Activated CD4-positive, CD25-positive, alpha-beta regulatory T cell treated with anti-CD3 and anti-CD28 coated beads, Interleukin-2, amount 50 U/mL, for 24 hours (primary cell): Measurements from ENCODE around the gene MTUS2.
"Not testable (repeated sequence)": the region's sequence is repeated elsewhere in the genome, so short reads cannot be mapped to it uniquely, and the experiment has no call there.

Experiments used
- ATAC-seq, 2 donors: fragments of 150-1000 bp; cut with Tn5 transposase; one replicate each; pipeline ENCODE4 v1.10.0; 2021; ENCODE audit warnings: mild to moderate bottlenecking in 1 of 2, moderate library complexity in 1 of 2

Gene MTUS2

GRCh38 chr13:28964052-28964451 is 143.9 kb downstream of the MTUS2 start:
- ATAC-seq = no peak

DNA sequence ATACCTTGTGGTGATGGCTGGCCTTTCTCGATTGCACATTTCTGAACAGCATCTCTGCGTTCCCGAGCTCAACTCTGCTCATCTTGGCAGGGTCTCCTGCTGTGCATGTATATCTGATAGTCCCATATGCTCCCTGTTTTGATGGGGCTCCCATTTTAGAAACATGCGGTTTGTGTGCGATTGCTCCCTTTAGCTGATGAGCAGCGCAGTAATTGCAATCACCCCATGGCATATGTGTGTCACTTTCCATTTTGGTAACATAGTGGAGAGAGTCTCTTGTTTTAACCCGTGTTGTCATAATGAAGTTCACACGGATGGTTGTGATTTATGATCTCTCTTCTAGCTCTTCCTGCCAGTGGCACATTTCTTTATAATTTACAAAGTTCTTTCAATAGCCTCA is 144.7 kb downstream of the MTUS2 start:
- ATAC-seq = no peak

GRCh38 chr13:28967029-28967915 is 147.1 kb downstream of the MTUS2 start:
- ATAC-seq = no peak

GRCh38 chr13:28976195-28976594 is 156.1 kb downstream of the MTUS2 start:
- ATAC-seq = no peak

- ATAC-seq = no peak
Observed at GRCh38 chr13:28976636-28977035, 156.5 kb downstream of the MTUS2 start.

DNA sequence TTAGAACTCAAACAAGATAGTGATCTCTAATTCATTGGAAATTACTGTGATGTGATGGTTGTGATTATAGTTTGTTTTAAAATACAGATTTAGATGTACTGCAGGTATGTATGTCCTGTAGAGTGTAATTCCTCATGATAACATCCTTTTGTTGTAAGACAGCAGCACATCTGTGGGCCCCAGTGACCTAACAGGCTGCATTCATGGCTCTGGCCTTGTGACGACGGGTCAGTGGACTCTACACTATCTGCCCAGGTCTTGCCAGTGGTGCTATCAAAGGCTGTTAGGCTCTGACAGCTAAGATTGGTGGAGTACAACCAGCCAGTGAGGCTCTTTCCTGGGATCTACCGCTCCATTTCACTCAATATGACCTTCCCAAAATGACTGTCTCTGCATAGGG is 158.4 kb downstream of the MTUS2 start:
- no peak for ATAC-seq

- no peak for ATAC-seq
Observed at GRCh38 chr13:28981530-28981929, 161.4 kb downstream of the MTUS2 start.

DNA sequence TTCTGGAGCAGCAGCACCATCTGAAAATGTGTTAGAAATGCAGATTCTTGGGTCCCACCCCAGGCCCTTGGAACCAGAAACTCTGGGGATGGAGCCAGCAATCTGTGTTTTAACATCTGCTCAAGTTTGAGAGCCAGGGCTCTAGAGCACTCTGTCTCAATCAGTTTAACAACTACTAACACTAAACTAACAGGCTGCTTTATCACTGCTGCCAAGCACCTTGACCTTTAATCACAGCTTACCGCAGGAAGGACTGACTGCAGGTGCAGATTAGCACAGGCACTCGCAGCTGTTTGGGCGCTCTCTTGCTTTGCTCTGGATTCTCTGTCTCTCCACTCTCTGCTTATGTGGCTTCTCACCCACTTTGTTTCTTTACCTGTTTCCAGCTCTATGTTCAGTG is 163.5 kb downstream of the MTUS2 start:
- no peak for ATAC-seq

DNA sequence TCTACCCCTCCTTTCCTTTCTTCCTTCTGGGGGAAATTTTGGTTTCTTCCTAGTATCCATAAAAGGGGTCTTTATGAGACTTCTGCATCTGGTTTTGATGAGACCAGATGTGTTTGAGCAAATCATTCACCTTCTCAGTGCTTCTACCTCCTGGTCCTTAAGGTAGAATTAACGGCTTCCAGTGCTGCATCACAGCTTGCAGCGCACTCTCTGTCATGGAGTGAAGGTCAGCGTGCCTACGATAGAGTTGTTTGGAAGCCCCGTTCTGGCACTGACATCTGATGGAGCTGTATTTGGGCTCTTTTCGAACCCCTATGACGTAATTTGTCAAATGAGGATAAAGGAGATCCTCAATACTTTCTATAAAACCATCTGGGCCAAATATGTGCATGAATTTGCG is 164.2 kb downstream of the MTUS2 start:
- no peak for ATAC-seq

DNA sequence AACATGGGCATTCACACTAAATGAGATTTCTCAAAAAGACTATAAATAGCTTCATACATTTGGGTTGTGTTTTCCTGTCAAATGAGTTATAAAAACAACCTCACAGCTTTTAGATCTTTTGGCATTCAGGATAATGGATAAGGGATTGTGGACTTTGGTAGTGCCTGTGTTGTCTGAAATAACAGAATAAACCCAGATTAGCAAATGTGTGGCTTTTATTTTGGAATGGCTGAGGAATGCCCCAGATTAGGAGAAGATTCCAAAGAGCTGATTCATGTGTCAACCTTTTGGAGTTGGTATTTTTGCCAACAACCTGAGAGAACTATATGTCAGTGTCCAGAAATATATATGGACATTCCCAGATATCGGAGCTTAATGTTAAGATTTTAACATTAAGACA is 164.7 kb downstream of the MTUS2 start:
- no peak for ATAC-seq

DNA sequence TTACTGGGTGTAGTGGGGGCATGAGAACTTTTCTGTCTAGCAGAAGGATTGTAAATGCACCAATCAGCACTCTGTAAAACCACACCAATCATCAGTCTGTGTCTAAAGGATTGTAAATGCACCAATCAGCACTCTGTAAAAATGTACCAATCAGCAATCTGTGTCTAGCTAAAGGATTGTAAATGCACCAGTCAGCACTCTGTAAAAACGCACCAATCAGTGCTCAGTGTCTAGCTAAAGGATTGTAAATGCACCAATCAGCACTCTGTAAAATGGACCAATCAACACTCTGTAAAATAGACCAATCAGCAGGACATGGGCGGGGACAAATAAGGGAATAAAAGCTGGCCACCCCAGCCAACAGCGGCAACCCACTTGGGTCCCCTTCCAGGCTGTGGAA is 170.2 kb downstream of the MTUS2 start:
- ATAC-seq = not testable (repeated sequence)

- ATAC-seq = no peak
Observed at GRCh38 chr13:28991764-28992163, 171.6 kb downstream of the MTUS2 start.

DNA sequence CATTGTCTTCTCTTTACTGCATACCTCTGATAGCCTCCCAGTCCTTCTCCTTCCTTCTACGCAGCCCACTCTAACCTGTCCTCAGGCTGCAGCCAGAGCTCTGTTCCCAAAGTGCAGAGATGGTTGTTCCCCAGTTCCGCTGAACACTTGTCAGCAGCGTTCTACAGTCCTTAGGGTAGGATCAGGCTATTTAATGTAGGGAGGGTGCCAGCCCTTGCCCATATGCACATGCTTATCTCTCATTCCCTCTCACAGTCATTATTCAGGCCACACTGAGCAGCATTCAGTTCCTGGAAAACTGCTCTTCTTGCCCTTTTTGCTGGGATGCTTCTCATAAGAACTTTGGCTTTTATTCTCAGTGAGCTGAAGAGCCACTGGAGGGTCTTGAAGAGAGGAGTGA is 180.7 kb downstream of the MTUS2 start:
- no peak for ATAC-seq

- no peak for ATAC-seq
Observed at GRCh38 chr13:29005035-29005762, 185.1 kb downstream of the MTUS2 start.

GRCh38 chr13:29005763-29006120 is 185.6 kb downstream of the MTUS2 start:
- no peak for ATAC-seq

GRCh38 chr13:29006359-29006850 is 186.3 kb downstream of the MTUS2 start:
- no peak for ATAC-seq

DNA sequence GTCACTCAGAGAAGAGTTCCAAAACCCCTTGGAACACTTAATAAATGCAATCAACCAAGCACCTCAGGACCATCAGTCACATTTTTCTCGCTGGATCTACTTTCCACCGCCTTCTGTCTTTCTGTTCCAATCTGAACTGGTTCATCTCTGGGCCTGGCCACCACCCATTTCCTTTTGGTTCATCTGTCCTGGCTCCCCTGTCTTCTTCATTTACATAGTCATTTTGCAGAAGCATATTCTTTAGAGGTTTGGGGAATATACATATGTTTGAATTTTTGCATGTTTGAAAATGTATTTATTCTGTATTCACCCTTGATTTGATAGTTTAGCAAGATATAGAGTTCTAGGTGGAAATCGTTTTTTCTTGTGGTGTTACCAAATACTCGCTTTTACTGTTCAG is 188.2 kb downstream of the MTUS2 start:
- ATAC-seq = no peak

DNA sequence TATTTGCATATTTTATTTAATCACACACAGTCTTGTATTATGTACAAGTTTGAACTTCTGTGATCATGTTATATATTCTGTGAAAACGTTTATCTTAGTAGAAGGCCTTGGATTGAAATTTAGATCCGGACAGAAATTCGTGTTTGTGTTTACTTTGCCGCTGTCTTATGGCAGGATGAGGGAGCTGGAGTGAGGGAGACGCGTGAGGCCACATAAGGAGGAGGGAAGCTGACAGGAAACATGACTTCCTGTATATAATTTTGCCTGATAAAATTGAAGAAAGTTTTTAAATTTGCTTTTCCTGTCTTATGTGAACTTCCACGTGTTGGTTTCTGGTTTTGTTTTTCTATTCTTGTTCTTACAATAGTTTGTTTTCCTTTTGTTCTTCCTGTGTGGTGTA is 200.2 kb downstream of the MTUS2 start:
- ATAC-seq = no peak

- no peak for ATAC-seq
Observed at GRCh38 chr13:29021311-29021710, 201.2 kb downstream of the MTUS2 start.

- ATAC-seq = no peak
Observed at GRCh38 chr13:29021717-29022116, 201.6 kb downstream of the MTUS2 start.

DNA sequence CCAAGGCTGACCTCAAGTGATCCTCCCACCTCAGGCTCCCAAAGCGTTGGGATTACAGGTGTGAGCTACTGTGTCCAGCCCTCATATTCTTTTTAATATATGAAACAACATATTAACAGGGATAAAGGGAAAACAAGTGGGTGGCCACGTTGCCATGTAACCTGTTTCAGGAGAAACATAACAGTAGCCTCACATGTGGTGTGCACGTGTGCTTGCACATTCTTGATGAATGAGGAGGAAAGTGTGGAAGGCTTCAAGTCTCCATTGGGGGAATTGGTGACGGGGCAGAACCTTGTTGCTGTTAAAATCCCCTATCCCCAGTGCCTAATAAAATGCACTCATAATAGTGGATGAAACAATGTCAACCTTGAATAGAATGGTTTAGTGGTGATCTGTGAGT is 202.3 kb downstream of the MTUS2 start:
- no peak for ATAC-seq

DNA sequence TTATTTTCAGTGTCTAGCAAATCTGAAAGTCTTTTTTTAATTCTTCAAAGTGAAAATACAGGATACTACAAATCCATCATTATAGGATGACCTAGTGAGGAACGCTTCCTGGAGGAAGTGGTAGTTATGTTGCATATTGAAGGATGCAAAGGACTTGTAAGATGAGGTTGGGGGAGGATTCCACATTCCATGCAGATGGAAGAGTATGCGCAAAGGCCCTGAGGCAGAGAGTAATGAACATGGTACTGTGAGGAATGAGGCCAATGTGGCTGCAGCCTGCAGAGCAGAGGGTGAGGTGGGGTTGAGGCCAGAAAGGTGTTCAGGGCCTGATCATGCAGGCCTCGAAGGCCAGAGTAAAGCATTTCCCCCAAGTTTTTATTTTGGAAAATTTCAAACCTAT is 202.8 kb downstream of the MTUS2 start:
- no peak for ATAC-seq

DNA sequence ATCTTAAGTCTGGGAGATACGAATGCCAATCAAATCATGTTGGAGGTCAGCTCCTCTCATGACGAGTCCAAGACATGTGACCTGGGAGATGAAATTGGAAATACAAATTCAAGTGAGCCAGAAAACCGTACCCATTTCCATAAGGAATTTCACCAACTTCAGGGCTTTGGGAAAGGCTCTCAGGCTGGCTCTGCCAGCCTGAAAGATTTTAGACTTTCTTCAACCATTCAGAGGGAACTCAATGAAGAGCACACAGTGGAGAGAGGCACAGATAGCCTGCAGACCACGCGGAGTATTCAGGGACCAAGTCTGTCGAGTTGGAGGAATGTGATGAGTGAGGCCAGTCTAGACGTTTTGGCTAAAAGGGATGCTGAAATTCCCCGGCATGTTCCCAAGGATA is 204.6 kb downstream of the MTUS2 start:
- ATAC-seq = no peak

DNA sequence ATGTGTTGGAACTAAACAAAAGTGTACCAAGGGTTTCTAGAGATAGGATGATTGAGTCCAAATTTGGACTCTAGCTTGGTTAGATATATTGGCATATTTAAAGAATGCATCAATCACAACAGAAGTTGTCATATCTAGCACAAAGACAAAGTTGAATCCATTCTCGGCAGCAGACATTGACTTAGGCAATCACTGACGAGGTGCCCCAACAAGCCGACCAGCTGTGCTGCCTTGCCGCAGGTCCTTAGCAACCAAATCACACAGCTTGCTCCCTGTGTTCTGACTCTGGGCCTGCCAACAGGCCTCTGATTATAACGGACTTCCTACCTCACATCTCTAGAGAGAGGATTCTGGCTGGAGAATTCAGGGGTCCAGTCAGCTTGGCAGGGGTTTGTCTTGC is 208.7 kb downstream of the MTUS2 start:
- no peak for ATAC-seq
